Smooth muscle cell (in vitro differentiated cells): ENCODE results near the gene CYB561D1. TPM values are rescaled to one million over a fixed set of nuclear protein-coding genes. Genes with fewer than 3 reads are reported as not detected.

ENCODE experiments used
- DNase-seq: peaks from one replicate; lab custom pipeline; 2025; ENCODE audit not compliant: unreplicated experiment; lab: John Stamatoyannopoulos, UW
- H2AFZ ChIP-seq: fragments of 200-600 bp; sonication (generic); 2 replicates; pipeline ENCODE4 v1.6.0; 2016; ENCODE audit warnings: antibody characterized with exemption, low read depth, mild to moderate bottlenecking
- H3F3A ChIP-seq: fragments of 200-600 bp; sonication (generic); 2 replicates; pipeline ENCODE4 v1.6.0; 2017; ENCODE audit warnings: antibody characterized with exemption, low read depth
- H3K27ac ChIP-seq: fragments of 200-600 bp; sonication (generic); 2 replicates; pipeline ENCODE4 v1.5.1; 2016; ENCODE audit warnings: low read depth, mild to moderate bottlenecking
- H3K27me3 ChIP-seq: fragments of 200-600 bp; sonication (generic); 2 replicates; pipeline ENCODE4 v1.6.1; 2016; ENCODE audit warnings: low read depth, mild to moderate bottlenecking
- H3K36me3 ChIP-seq: fragments of 200-600 bp; sonication (generic); 2 replicates; pipeline ENCODE4 v1.5.1; 2016; ENCODE audit warnings: low read depth
- H3K4me1 ChIP-seq: fragments of 200-600 bp; sonication (generic); 2 replicates; pipeline ENCODE4 v1.5.1; 2016; ENCODE audit warnings: low read depth
- H3K4me2 ChIP-seq: fragments of 200-600 bp; sonication (generic); 2 replicates; pipeline ENCODE4 v1.6.0; 2016; ENCODE audit warnings: mild to moderate bottlenecking
- H3K4me3 ChIP-seq: fragments of 200-600 bp; sonication (generic); 2 replicates; pipeline ENCODE4 v1.5.1; 2016; ENCODE audit warnings: mild to moderate bottlenecking
- H3K79me2 ChIP-seq: fragments of 200-600 bp; sonication (generic); 2 replicates; pipeline ENCODE4 v1.6.0; 2016; ENCODE audit warnings: low read depth, mild to moderate bottlenecking
- H3K9ac ChIP-seq: fragments of 200-600 bp; sonication (generic); 2 replicates; pipeline ENCODE4 v1.6.0; 2016; ENCODE audit warnings: low read depth
- H3K9me3 ChIP-seq: fragments of 200-600 bp; sonication (generic); replicated peaks from 2 replicates; pipeline ENCODE4 v1.5.1; 2016; ENCODE audit warnings: low read depth
- H4K20me1 ChIP-seq: fragments of 200-600 bp; sonication (generic); 2 replicates; pipeline ENCODE4 v1.6.0; 2016; ENCODE audit warnings: low read depth
- CTCF ChIP-seq: fragments of 200-600 bp; sonication (generic); IDR thresholded peaks from 2 replicates; pipeline ENCODE4 v1.5.1; 2017; ENCODE audit warnings: borderline replicate concordance, mild to moderate bottlenecking, antibody characterized with exemption; ENCODE audit not compliant: insufficient read depth, poor library complexity, severe bottlenecking
- WGBS: methylation state at CpG from one replicate; pipeline ENCODE4 v1.1.7; 2016; ENCODE audit warnings: low lambda C conversion rate; 5-methylcytosine and 5-hydroxymethylcytosine counted together
- polyA plus RNA-seq: library from polyadenylated mRNA; unstranded; fragments of >200 nt; fragmentation: Nextera tagmentation; extraction: Ambion mirVana; gene quantifications from 2 replicates; pipeline ENCODE4 v1.2.1, GENCODE V29; 2016
- total RNA-seq: library from RNA; depleted of rRNA; stranded (reverse); fragments of >200 nt; gene quantifications from 2 replicates; pipeline ENCODE4 v1.2.3, GENCODE V29; 2014

The CYB561D1 gene
- total and polyA plus RNA-seq, 2 experiments from 2014 or later = 4.5 to 5.3 TPM

DNA sequence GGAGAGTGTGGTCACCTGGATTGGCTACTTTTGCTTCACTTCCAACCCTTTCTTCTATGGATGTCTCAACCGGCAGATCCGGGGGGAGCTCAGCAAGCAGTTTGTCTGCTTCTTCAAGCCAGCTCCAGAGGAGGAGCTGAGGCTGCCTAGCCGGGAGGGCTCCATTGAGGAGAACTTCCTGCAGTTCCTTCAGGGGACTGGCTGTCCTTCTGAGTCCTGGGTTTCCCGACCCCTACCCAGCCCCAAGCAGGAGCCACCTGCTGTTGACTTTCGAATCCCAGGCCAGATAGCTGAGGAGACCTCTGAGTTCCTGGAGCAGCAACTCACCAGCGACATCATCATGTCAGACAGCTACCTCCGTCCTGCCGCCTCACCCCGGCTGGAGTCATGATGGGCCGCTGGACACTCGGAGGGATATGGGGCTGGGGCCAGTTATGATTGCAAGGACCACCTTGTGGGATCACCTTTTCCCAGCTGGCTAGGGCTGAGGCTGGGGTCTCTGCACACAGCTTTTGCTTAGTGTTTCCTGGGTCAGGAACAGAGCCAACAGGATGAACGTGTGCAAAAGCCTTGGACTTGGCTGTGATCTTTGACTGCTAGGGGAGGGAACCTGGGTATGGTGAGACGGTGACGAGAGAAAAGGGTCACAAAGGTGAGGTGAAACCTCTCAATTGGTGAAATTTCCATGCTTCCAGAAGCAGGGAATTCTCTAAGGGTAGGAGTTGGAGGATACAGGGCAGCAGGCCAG is 50.3 kb downstream of the CYB561D1 start:
- 81% methylated on average over 14 of the region's 14 CpGs for WGBS
- H3K27ac ChIP-seq = no peak overlapping the region
- no peaks in the 10 kb centered on the region for H3K27me3 ChIP-seq
- H3F3A ChIP-seq = no peaks in the 10 kb centered on the region
- no peaks in the 10 kb centered on the region for H3K36me3 ChIP-seq
- no peak for DNase-seq
- peaks cover 19% of the 10 kb centered on the region for H3K79me2 ChIP-seq
- no peak overlapping the region for H3K4me2 ChIP-seq
- H3K9ac ChIP-seq = no peak overlapping the region
- H2AFZ ChIP-seq = no peak overlapping the region
- no peak overlapping the region for H3K4me3 ChIP-seq
- no peak for TF ChIP-seq CTCF
- no peaks in the 10 kb centered on the region for H3K9me3 ChIP-seq
- peaks cover 13% of the 10 kb centered on the region for H3K4me1 ChIP-seq
- H4K20me1 ChIP-seq = peaks cover 2% of the 10 kb centered on the region

GRCh38 chr1:109546311-109547109 is 52.6 kb downstream of the CYB561D1 start:
- DNase-seq = peak; percentile 26
- Histone ChIP-seq H2AFZ (peak overlapping the region; percentile 81), H3K27me3 (no peaks in the 10 kb centered on the region), H3F3A (peaks cover 2% of the 10 kb centered on the region), H3K4me2 (peak overlapping the region; percentile 87), H3K79me2 (peaks cover 43% of the 10 kb centered on the region), H3K4me3 (peak overlapping the region; percentile 77), H3K4me1 (peaks cover 22% of the 10 kb centered on the region), H4K20me1 (peaks cover 26% of the 10 kb centered on the region), H3K9me3 (no peaks in the 10 kb centered on the region), H3K36me3 (no peaks in the 10 kb centered on the region), H3K9ac (peak overlapping the region; percentile 94), H3K27ac (peak overlapping the region; percentile 91)
- TF ChIP-seq CTCF = peak; percentile 87
- WGBS = 42% methylated on average over 5 of the region's 5 CpGs

GRCh38 chr1:109547463-109548320 is 53.8 kb downstream of the CYB561D1 start:
- no peak for TF ChIP-seq CTCF
- Histone ChIP-seq H3K27ac (peak overlapping the region; percentile 91), H3K9ac (peak overlapping the region; percentile 94), H3K79me2 (peaks cover 55% of the 10 kb centered on the region), H3K9me3 (no peaks in the 10 kb centered on the region), H3K36me3 (no peaks in the 10 kb centered on the region), H3K4me2 (peak overlapping the region; percentile 87), H3K27me3 (no peaks in the 10 kb centered on the region), H3F3A (peaks cover 3% of the 10 kb centered on the region), H4K20me1 (peaks cover 38% of the 10 kb centered on the region), H2AFZ (no peak overlapping the region), H3K4me3 (peak overlapping the region; percentile 77), H3K4me1 (peaks cover 22% of the 10 kb centered on the region)
- WGBS = 13% methylated on average over 22 of the region's 22 CpGs
- DNase-seq = no peak
